ENCODE measurements around the gene PICALM.
"Not testable (repeated sequence)": the region's sequence is repeated elsewhere in the genome, so short reads cannot be mapped to it uniquely, and the experiment has no call there.

PICALM gene

GRCh38 chr11:85937835-85938234, 131.0 kb downstream of the PICALM start:
- DNase-seq: no peak

DNA sequence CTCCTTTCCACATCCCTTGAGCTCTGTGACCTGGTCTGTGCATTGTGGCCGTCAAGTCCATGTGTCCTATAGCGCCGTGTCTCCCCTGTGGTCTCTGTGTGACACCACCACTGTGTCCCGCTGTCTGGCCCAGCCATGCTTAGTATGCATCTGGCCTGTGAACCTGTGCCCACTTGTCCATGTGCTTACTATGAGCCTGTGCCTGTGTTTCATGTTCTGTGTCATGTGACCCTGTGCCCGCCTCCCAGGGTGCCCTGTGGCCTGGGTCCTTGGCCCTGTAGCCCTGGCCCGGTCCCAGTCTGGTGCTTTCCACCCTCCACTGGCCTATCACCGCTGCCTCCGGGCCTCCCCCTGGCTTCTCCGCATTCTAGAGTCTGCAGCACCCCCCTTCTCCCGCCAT, 133.1 kb downstream of the PICALM start:
- no peak for DNase-seq

GRCh38 chr11:85934596-85935169, 134.2 kb downstream of the PICALM start:
- DNase-seq: no peak

- DNase-seq: no peak
Observed at GRCh38 chr11:85930879-85931366, 138.0 kb downstream of the PICALM start.

- not testable (repeated sequence) for DNase-seq
Observed at GRCh38 chr11:85926653-85927214, 142.2 kb downstream of the PICALM start.

- DNase-seq: no peak
Observed at GRCh38 chr11:85923455-85923854, 145.4 kb downstream of the PICALM start.

DNA sequence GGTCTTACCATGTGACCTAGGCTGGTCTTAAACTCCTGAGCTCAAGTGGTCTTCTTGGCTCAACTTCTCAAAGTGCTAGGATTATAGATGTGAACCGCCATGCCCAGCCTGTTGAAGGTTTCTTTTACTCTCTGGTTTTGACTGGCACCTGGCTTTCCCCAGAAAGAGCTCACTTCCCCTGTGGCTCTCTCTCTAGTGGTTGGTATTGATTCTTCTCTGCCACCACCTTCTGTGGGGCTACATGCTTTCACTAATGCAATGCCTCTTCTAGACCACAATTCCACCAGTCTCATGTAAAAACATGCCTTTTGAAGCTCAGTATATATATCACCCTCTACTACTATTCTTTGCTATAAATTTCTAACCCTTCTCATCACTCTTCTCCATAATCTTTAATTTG, 146.5 kb downstream of the PICALM start:
- no peak for DNase-seq

GRCh38 chr11:85918910-85919794, 149.7 kb downstream of the PICALM start:
- no peak for DNase-seq

- no peak for DNase-seq
Observed at GRCh38 chr11:85914425-85914824, 154.5 kb downstream of the PICALM start.

DNA sequence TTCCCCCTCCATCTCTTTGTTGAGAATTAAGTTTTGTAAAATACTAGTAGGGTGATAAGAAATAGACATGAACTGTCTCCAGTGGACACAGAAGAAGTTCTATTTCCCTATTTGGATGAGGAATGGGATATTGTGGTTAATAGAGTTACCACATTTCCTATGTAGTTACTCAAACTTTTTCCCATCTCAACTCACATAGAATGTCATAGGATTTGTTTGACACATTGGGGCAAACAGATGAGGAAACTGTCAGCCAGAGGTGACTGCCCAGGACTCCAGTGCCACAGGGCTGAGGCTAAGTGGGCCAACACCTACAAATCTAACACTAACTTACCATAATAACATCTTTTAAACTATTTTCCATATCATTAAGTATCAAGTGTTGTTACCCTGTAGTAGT, 155.4 kb downstream of the PICALM start:
- DNase-seq: no peak

- no peak for DNase-seq
Observed at GRCh38 chr11:85912414-85912813, 156.5 kb downstream of the PICALM start.
